ENCODE measurements around the gene CBLB. TPM values are rescaled to one million over a fixed set of nuclear protein-coding genes. Genes with fewer than 3 reads are reported as not detected.

CBLB gene
- total RNA-seq, 2 donors from 2014 or later = 81.3 to 91.1 TPM

DNA sequence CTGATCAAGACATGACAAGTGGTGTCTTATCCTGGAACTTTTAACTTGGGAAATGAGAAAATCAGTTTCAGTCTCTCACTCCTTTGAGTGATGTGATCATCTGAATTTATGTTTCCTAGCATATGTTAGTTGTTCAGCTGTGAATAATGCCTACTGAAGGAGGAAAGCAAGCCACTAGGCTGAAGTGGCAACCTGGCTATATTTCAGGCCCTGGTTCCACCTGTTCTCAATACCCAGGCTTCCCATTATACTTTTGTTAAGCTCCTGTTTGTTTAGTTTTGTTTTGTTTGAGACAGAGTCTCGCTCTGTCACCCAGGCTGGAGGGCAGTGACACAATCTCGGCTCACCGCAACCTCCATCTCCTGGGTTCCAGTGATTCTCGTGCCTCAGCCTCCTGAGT is 258.3 kb downstream of the CBLB start:
- H3K4me3 Mint-ChIP-seq = no peak overlapping the region
- H3K27ac Mint-ChIP-seq = no peak overlapping the region
- no peaks in the 10 kb centered on the region for H3K36me3 Mint-ChIP-seq (ENCODE audit: low read depth)
- no peaks in the 10 kb centered on the region for H3K4me1 Mint-ChIP-seq
- H3K9me3 ChIP-seq (ENCODE audit: control insufficient read depth, low read length, poor library complexity, severe bottlenecking) = no peaks in the 10 kb centered on the region
- H3K27me3 Mint-ChIP-seq = no peaks in the 10 kb centered on the region
- ATAC-seq (no peak), DNase-seq (no peak)

DNA sequence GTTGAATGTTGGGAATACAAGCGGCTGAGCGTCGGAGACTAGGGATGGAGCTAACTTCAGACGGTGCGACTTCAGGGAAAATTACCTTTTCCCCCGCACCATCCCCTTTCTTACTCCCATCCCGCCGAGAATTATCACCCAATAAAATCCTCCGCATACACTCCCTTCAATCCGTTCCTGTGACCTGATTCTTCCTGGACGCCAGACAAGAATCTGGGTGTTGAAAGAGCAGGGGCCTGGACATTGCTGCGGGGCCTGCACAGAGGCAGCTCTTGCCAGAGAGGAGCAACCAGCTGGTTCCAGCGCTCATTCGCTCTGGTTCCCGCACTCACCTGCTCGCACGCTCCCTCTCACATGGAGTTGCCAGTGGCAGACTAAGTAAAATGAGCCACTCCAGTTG is 260.2 kb downstream of the CBLB start:
- H3K9me3 ChIP-seq (ENCODE audit: control insufficient read depth, low read length, poor library complexity, severe bottlenecking) = no peaks in the 10 kb centered on the region
- DNase-seq (no peak), ATAC-seq (no peak)
- Mint-ChIP-seq H3K36me3 (ENCODE audit: low read depth) (no peaks in the 10 kb centered on the region), H3K27me3 (no peaks in the 10 kb centered on the region), H3K4me1 (no peaks in the 10 kb centered on the region), H3K4me3 (no peak overlapping the region), H3K27ac (no peak overlapping the region)

DNA sequence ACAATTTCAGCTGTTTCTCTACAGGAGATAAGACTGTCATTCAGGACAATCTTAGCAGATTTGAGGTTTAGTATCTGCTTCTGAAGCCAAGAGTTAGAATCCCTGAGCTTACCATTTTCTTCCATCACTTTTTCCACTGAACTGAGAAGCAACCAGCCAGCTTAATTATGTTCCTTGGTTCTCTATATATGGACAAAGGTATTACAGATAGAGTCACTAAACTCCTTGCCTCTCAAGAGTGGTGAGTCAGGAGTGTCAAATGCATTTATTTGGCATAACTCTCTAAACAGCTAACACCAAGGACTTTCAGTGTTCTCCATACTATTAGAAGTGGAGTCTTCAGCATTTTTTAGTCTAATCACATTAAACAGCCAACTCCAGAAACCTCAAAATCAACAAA is 262.8 kb downstream of the CBLB start:
- no peak for ATAC-seq
- Mint-ChIP-seq H3K27me3 (no peaks in the 10 kb centered on the region), H3K4me3 (no peak overlapping the region), H3K4me1 (no peaks in the 10 kb centered on the region), H3K36me3 (ENCODE audit: low read depth) (no peaks in the 10 kb centered on the region), H3K27ac (no peak overlapping the region)
- no peak for DNase-seq
- no peaks in the 10 kb centered on the region for H3K9me3 ChIP-seq (ENCODE audit: control insufficient read depth, low read length, poor library complexity, severe bottlenecking)
